Liver (tissue), 9 donors: ENCODE measurements around the gene KIAA0513. TPM values are rescaled to one million over a fixed set of nuclear protein-coding genes. Genes with fewer than 3 reads are reported as not detected.

ENCODE experiments used
- DNase-seq: peaks from one replicate; pipeline ENCODE4 v3.0.0-alpha.2; 2017; ENCODE audit warnings: low spot score
- H3K27ac ChIP-seq, 2 donors: one replicate each; pipeline ENCODE4 v1.7.0; 2013; ENCODE audit warnings: inconsistent platforms in 2 of 2, low read length in 2 of 2, control low read depth in 1 of 2, low read depth in 1 of 2, mild to moderate bottlenecking in 1 of 2
- H3K27me3 ChIP-seq, 4 donors: one replicate each; pipeline versions ENCODE4 v1.6.1 to v1.7.0; 2013; ENCODE audit warnings: low read length in 3 of 4, inconsistent platforms in 1 of 4, mild to moderate bottlenecking in 1 of 4, moderate library complexity in 1 of 4; ENCODE audit not compliant: control insufficient read depth in 4 of 4, insufficient read depth in 4 of 4
- H3K36me3 ChIP-seq, 4 donors: one replicate each; pipeline versions ENCODE4 v1.6.1 to v1.7.0; 2013; ENCODE audit warnings: low read length in 3 of 4, mild to moderate bottlenecking in 3 of 4, low read depth in 1 of 4, moderate library complexity in 1 of 4; ENCODE audit not compliant: control insufficient read depth in 4 of 4, insufficient read depth in 3 of 4
- H3K4me1 ChIP-seq, 4 donors: one replicate each; pipeline versions ENCODE4 v1.6.1 to v1.7.0; 2013; ENCODE audit warnings: low read length in 3 of 4, mild to moderate bottlenecking in 3 of 4, moderate library complexity in 1 of 4; ENCODE audit not compliant: control insufficient read depth in 4 of 4, insufficient read depth in 4 of 4
- H3K4me3 ChIP-seq, 3 donors: one replicate each; pipeline versions ENCODE4 v1.6.1 to v1.7.0; 2013; ENCODE audit warnings: low read length in 3 of 3, control low read depth in 1 of 3, low read depth in 1 of 3, mild to moderate bottlenecking in 1 of 3
- H3K9ac ChIP-seq, 2 donors: one replicate each; pipeline ENCODE4 v1.7.0; 2013; ENCODE audit warnings: low read length in 2 of 2, mild to moderate bottlenecking in 2 of 2, moderate library complexity in 2 of 2, control low read depth in 1 of 2, low read depth in 1 of 2
- H3K9me3 ChIP-seq, 4 donors: one replicate each; pipeline versions ENCODE4 v1.6.1 to v1.7.0; 2013; ENCODE audit warnings: low read length in 3 of 4; ENCODE audit not compliant: control insufficient read depth in 4 of 4
- ATF3 ChIP-seq: IDR thresholded peaks from 2 replicates; pipeline ENCODE4 v1.6.1; 2016; ENCODE audit warnings: antibody characterized with exemption
- FOXA1 ChIP-seq: IDR thresholded peaks from 2 replicates; pipeline ENCODE4 v1.6.1; 2016; ENCODE audit warnings: antibody characterized with exemption
- FOXA2 ChIP-seq: IDR thresholded peaks from 2 replicates; pipeline ENCODE4 v1.6.1; 2016; ENCODE audit warnings: antibody characterized with exemption
- GABPA ChIP-seq, 2 donors: IDR thresholded peaks in 1 of 2; conservative IDR thresholded peaks in 1 of 2; 2 replicates each; pipeline ENCODE4 v1.6.1; 2016; ENCODE audit warnings: antibody characterized with exemption in 2 of 2, mild to moderate bottlenecking in 1 of 2, moderate library complexity in 1 of 2
- HNF4A ChIP-seq, 2 donors: conservative IDR thresholded peaks; 2 replicates each; pipeline ENCODE4 v1.6.1; 2016; ENCODE audit warnings: antibody characterized with exemption in 2 of 2, mild to moderate bottlenecking in 2 of 2
- HNF4G ChIP-seq: IDR thresholded peaks from 2 replicates; pipeline ENCODE4 v1.6.1; 2016; ENCODE audit warnings: antibody characterized with exemption
- JUND ChIP-seq, 2 donors: IDR thresholded peaks; 2 replicates each; pipeline ENCODE4 v1.6.1; 2016; ENCODE audit warnings: antibody characterized with exemption in 2 of 2
- RAD21 ChIP-seq, 2 donors: IDR thresholded peaks; 2 replicates each; pipeline ENCODE4 v1.6.1; 2016; ENCODE audit warnings: antibody characterized with exemption in 2 of 2, mild to moderate bottlenecking in 2 of 2
- RXRA ChIP-seq, 2 donors: IDR thresholded peaks; 2 replicates each; pipeline ENCODE4 v1.6.1; 2017 to 2018; ENCODE audit warnings: antibody characterized with exemption in 2 of 2, mild to moderate bottlenecking in 1 of 2
- SP1 ChIP-seq: IDR thresholded peaks from 2 replicates; pipeline ENCODE4 v1.6.1; 2018; ENCODE audit warnings: antibody characterized with exemption, mild to moderate bottlenecking
- TAF1 ChIP-seq: conservative IDR thresholded peaks from 2 replicates; pipeline ENCODE4 v1.6.1; 2016; ENCODE audit warnings: antibody characterized with exemption, mild to moderate bottlenecking
- YY1 ChIP-seq: IDR thresholded peaks from 2 replicates; pipeline ENCODE4 v1.6.1; 2016; ENCODE audit warnings: antibody characterized with exemption, mild to moderate bottlenecking
- WGBS: extraction: QIAGEN DNeasy Blood & Tissue Kit; methylation state at CpG from one replicate; pipeline ENCODE4 v1.1.7; 2013; 5-methylcytosine and 5-hydroxymethylcytosine counted together
- polyA plus RNA-seq, 2 donors: library from polyadenylated mRNA; stranded (reverse) in 1 of 2; unstranded in 1 of 2; fragments of 200-250 nt in 1 of 2; fragments of >200 nt in 1 of 2; fragmentation: Nextera tagmentation in 1 of 2; extraction: Ambion mirVana in 1 of 2; gene quantifications; one replicate each; pipeline versions ENCODE4 v1.2.1 to v1.2.3, GENCODE V29; 2013 to 2015
- total RNA-seq, 2 donors: library from RNA; depleted of rRNA; stranded (reverse); fragments of >200 nt; gene quantifications; one replicate each; pipeline ENCODE4 v1.2.3, GENCODE V29; 2014
- TF ChIP-seq, protein P1 (sequence below): IDR thresholded peaks from 2 replicates; pipeline ENCODE4 v1.6.1; 2016; ENCODE audit warnings: antibody characterized with exemption
- donor health status: healthy.
- donor health status: healthy.
- donor health status: healthy.
- donor health status: healthy.
- donor health status: healthy.

Gene KIAA0513
- total and polyA plus RNA-seq, 4 donors, result 1.5 to 5.9 (median 2.9) TPM

GRCh38 chr16:85057948-85058347, 30.4 kb downstream of the KIAA0513 start:
- no peak for TF ChIP-seq RAD21 (IDR thresholded peaks at IDR 0.05)
- no peak for TF ChIP-seq ATF3
- TF ChIP-seq TAF1, result no peak
- TF ChIP-seq, protein P1, sequence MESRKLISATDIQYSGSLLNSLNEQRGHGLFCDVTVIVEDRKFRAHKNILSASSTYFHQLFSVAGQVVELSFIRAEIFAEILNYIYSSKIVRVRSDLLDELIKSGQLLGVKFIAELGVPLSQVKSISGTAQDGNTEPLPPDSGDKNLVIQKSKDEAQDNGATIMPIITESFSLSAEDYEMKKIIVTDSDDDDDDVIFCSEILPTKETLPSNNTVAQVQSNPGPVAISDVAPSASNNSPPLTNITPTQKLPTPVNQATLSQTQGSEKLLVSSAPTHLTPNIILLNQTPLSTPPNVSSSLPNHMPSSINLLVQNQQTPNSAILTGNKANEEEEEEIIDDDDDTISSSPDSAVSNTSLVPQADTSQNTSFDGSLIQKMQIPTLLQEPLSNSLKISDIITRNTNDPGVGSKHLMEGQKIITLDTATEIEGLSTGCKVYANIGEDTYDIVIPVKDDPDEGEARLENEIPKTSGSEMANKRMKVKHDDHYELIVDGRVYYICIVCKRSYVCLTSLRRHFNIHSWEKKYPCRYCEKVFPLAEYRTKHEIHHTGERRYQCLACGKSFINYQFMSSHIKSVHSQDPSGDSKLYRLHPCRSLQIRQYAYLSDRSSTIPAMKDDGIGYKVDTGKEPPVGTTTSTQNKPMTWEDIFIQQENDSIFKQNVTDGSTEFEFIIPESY, result no peak
- TF ChIP-seq YY1, result no peak
- DNase-seq, result no peak
- WGBS, result 95% methylated on average over 7 of the region's 7 CpGs
- no peak overlapping the region for H3K9ac ChIP-seq
- no peaks in the 10 kb centered on the region for H3K36me3 ChIP-seq
- H3K4me1 ChIP-seq, result peaks cover 0 to 15% (median 8%) of the 10 kb centered on the region in 4 donors
- no peaks in the 10 kb centered on the region for H3K27me3 ChIP-seq
- H3K9me3 ChIP-seq, result no peaks in the 10 kb centered on the region
- H3K4me3 ChIP-seq, result no peak overlapping the region
- H3K27ac ChIP-seq, result no peak overlapping the region

DNA sequence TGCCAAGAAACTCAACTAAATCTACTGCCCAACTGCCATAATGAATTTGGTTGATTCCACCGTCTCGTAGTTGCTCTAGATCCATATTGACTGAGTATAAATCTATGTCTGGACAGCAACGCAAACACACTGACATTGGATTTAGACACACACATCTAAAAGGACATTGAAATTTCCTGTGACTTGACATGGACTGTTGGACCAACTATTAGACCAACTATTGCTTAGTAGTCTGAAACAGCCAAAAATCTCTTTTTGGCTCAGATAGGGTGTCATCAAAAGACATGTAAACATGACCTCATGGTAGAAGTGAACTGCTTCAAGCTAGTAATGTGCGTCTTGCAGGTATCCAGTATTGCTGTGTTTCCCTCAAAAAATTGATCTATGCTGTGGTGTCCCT, 31.3 kb downstream of the KIAA0513 start:
- no peak for DNase-seq
- H3K9ac ChIP-seq, result no peak overlapping the region
- no peaks in the 10 kb centered on the region for H3K9me3 ChIP-seq
- peaks cover 0 to 15% (median 8%) of the 10 kb centered on the region in 4 donors for H3K4me1 ChIP-seq
- TF ChIP-seq HNF4G (peak; percentile 32), RAD21 (IDR thresholded peaks at IDR 0.05) (peak in 1 of 2 donors; percentile 12), HNF4A (conservative IDR thresholded peaks at IDR 0.05) (peak; percentile 49 to 85), RXRA (IDR thresholded peaks at IDR 0.05) (peak in 1 of 2 donors; percentile 75), TAF1 (no peak), YY1 (no peak), SP1 (peak; percentile 68), JUND (IDR thresholded peaks at IDR 0.05) (peak in 1 of 2 donors; percentile 24)
- no peak overlapping the region for H3K4me3 ChIP-seq
- H3K27me3 ChIP-seq, result no peaks in the 10 kb centered on the region
- H3K27ac ChIP-seq, result no peak overlapping the region
- H3K36me3 ChIP-seq, result no peaks in the 10 kb centered on the region
- WGBS, result 48% methylated on average over 4 of the region's 4 CpGs

GRCh38 chr16:85061566-85061965, 34.0 kb downstream of the KIAA0513 start:
- WGBS, result 87% methylated on average over 8 of the region's 8 CpGs
- TF ChIP-seq HNF4G (no peak), YY1 (no peak), GABPA (IDR thresholded peaks at IDR 0.05 in 1 of 2, conservative IDR thresholded peaks at IDR 0.05 in 1 of 2) (no peak), TAF1 (no peak), FOXA2 (no peak), RAD21 (IDR thresholded peaks at IDR 0.05) (no peak), FOXA1 (no peak)
- TF ChIP-seq, protein P1, result no peak
- no peaks in the 10 kb centered on the region for H3K9me3 ChIP-seq
- H3K4me3 ChIP-seq, result no peak overlapping the region
- no peaks in the 10 kb centered on the region for H3K27me3 ChIP-seq
- H3K27ac ChIP-seq, result no peak overlapping the region
- no peak overlapping the region for H3K9ac ChIP-seq
- no peak for DNase-seq
- H3K36me3 ChIP-seq, result no peaks in the 10 kb centered on the region
- H3K4me1 ChIP-seq, result peaks cover 0 to 4% (median 2%) of the 10 kb centered on the region in 4 donors
